ENCODE data around the gene VTI1A. TPM values are rescaled to one million over a fixed set of nuclear protein-coding genes. Genes with fewer than 3 reads are reported as not detected.

Gene VTI1A
- total and polyA plus RNA-seq, 7 donors, result 9.9 to 31.5 (median 20.1) TPM

- H3K4me1 ChIP-seq, result no peaks in the 10 kb centered on the region
- WGBS, 3 donors, result 91 to 98% (median 97%) methylated on average over 2 of the region's 2 CpGs
- H3K9me3 ChIP-seq, result no peaks in the 10 kb centered on the region
- no peak overlapping the region for H3K4me3 ChIP-seq
- intact Hi-C loops (cut with DNase I), result no loop called here
- no peak overlapping the region for H3K27ac ChIP-seq
- DNase-seq, result no peak
- TF ChIP-seq CTCF (IDR thresholded peaks at IDR 0.05), result no peak
- ATAC-seq, result no peak
- H3K27me3 ChIP-seq (ENCODE audit: insufficient read depth in 3 of 3, low read length in 2 of 3), result no peaks in the 10 kb centered on the region
- no peaks in the 10 kb centered on the region for H3K36me3 ChIP-seq (ENCODE audit: insufficient read depth in 1 of 2, low read depth in 1 of 2)
Measured at GRCh38 chr10:112557197-112557596, 110.2 kb downstream of the VTI1A start.

GRCh38 chr10:112558476-112559142 lies 111.6 kb downstream of the VTI1A start:
- ATAC-seq, result no peak
- H3K27ac ChIP-seq, result no peak overlapping the region

GRCh38 chr10:112559349-112559748 lies 112.3 kb downstream of the VTI1A start:
- H3K27me3 ChIP-seq (ENCODE audit: insufficient read depth in 3 of 3, low read length in 2 of 3), result no peaks in the 10 kb centered on the region
- 91 to 96% (median 94%) methylated on average over 4 of the region's 4 CpGs for WGBS, 3 donors
- no peak overlapping the region for H3K4me3 ChIP-seq
- no peak for DNase-seq
- H3K9me3 ChIP-seq, result no peaks in the 10 kb centered on the region
- intact Hi-C loops (cut with DNase I), result no loop called here
- no peak for TF ChIP-seq CTCF (IDR thresholded peaks at IDR 0.05)
- ATAC-seq, result no peak
- no peaks in the 10 kb centered on the region for H3K36me3 ChIP-seq (ENCODE audit: insufficient read depth in 1 of 2, low read depth in 1 of 2)
- no peaks in the 10 kb centered on the region for H3K4me1 ChIP-seq
- H3K27ac ChIP-seq, result no peak overlapping the region

More at GRCh38 chr10:112558476-112559142, 111.6 kb downstream of the VTI1A start:
- intact Hi-C loops (cut with DNase I), result no loop called here
- DNase-seq, result no peak
- H3K4me1 ChIP-seq, result no peaks in the 10 kb centered on the region
- no peaks in the 10 kb centered on the region for H3K27me3 ChIP-seq (ENCODE audit: insufficient read depth in 3 of 3, low read length in 2 of 3)
- no peaks in the 10 kb centered on the region for H3K9me3 ChIP-seq
- no peaks in the 10 kb centered on the region for H3K36me3 ChIP-seq (ENCODE audit: insufficient read depth in 1 of 2, low read depth in 1 of 2)
- 92 to 95% (median 94%) methylated on average over 4 of the region's 4 CpGs for WGBS, 3 donors
- no peak overlapping the region for H3K4me3 ChIP-seq
- no peak for TF ChIP-seq CTCF (IDR thresholded peaks at IDR 0.05)

- intact Hi-C loops (cut with DNase I), result loop anchor here (10.0 kb wide), 1 partner anchor 563 kb away; no protein-coding TSS in a partner anchor
- Histone ChIP-seq H3K4me3 (no peak overlapping the region), H3K9me3 (no peaks in the 10 kb centered on the region), H3K36me3 (ENCODE audit: insufficient read depth in 1 of 2, low read depth in 1 of 2) (no peaks in the 10 kb centered on the region), H3K4me1 (peaks cover 3% of the 10 kb centered on the region), H3K27ac (no peak overlapping the region), H3K27me3 (ENCODE audit: insufficient read depth in 3 of 3, low read length in 2 of 3) (no peaks in the 10 kb centered on the region)
- no peak for DNase-seq
- WGBS, 3 donors, result 87 to 93% (median 90%) methylated on average over 3 of the region's 3 CpGs
- ATAC-seq, result no peak
- no peak for TF ChIP-seq CTCF (IDR thresholded peaks at IDR 0.05)
Measured at GRCh38 chr10:112562122-112562521, 115.1 kb downstream of the VTI1A start.
